GM06990 (cell line): ENCODE data around the gene NINJ1.

Source experiments
- DNase-seq: peaks from one replicate; pipeline ENCODE4 v3.0.0-alpha.2; 2011; ENCODE audit not compliant: insufficient read length; ENCODE audit errors: extremely low read depth
- H3K27me3 ChIP-seq: replicated peaks from 2 replicates; pipeline ENCODE4 v1.6.0; 2011; ENCODE audit warnings: low read length; ENCODE audit not compliant: control insufficient read depth, insufficient read depth
- H3K36me3 ChIP-seq: 2 replicates; pipeline ENCODE4 v1.5.1; 2011; ENCODE audit warnings: low read length; ENCODE audit not compliant: control insufficient read depth, insufficient read depth
- H3K4me3 ChIP-seq: replicated peaks from 2 replicates; pipeline ENCODE4 v1.5.1; 2011; ENCODE audit warnings: low read depth, mild to moderate bottlenecking, control low read depth, low read length
- CTCF ChIP-seq: IDR thresholded peaks from 2 replicates; pipeline ENCODE4 v1.5.1; 2011; ENCODE audit warnings: low read length, control low read depth, mild to moderate bottlenecking, inconsistent platforms; ENCODE audit not compliant: insufficient read depth, poor library complexity, severe bottlenecking

NINJ1 gene

GRCh38 chr9:93125331-93125894, 8.6 kb downstream of the NINJ1 start:
- TF ChIP-seq CTCF: no peak
- Histone ChIP-seq H3K27me3 (no peaks in the 10 kb centered on the region), H3K4me3 (no peak overlapping the region), H3K36me3 (no peaks in the 10 kb centered on the region; the same call in 1 of the 2 replicates)
- no peak for DNase-seq

- H3K27me3 ChIP-seq: no peaks in the 10 kb centered on the region
- no peaks in the 10 kb centered on the region; the same call in 1 of the 2 replicates for H3K36me3 ChIP-seq
- no peak for DNase-seq
- no peak for TF ChIP-seq CTCF
- H3K4me3 ChIP-seq: no peak overlapping the region
These were observed 9.3 kb downstream of the NINJ1 start for GRCh38 chr9:93124793-93125192.

GRCh38 chr9:93123561-93124283, 10.3 kb downstream of the NINJ1 start:
- no peak overlapping the region for H3K4me3 ChIP-seq
- peak; percentile 6 for DNase-seq
- no peaks in the 10 kb centered on the region; the same call in 1 of the 2 replicates for H3K36me3 ChIP-seq
- TF ChIP-seq CTCF: no peak
- no peaks in the 10 kb centered on the region for H3K27me3 ChIP-seq

GRCh38 chr9:93122721-93123221, 11.3 kb downstream of the NINJ1 start:
- Histone ChIP-seq H3K4me3 (no peak overlapping the region), H3K27me3 (no peaks in the 10 kb centered on the region), H3K36me3 (no peaks in the 10 kb centered on the region; the same call in 1 of the 2 replicates)
- peak; percentile 6 for DNase-seq
- no peak for TF ChIP-seq CTCF

- Histone ChIP-seq H3K4me3 (no peak overlapping the region), H3K27me3 (no peaks in the 10 kb centered on the region), H3K36me3 (no peaks in the 10 kb centered on the region; the same call in 1 of the 2 replicates)
- no peak for DNase-seq
- no peak for TF ChIP-seq CTCF
These were observed 12.5 kb downstream of the NINJ1 start for GRCh38 chr9:93121316-93122241.
